ENCODE results near the gene TSPAN9. TPM values are rescaled to one million over a fixed set of nuclear protein-coding genes. Genes with fewer than 3 reads are reported as not detected.

The TSPAN9 gene
- total RNA-seq, 1 donor from 2014 or later, result 31.7 TPM

DNA sequence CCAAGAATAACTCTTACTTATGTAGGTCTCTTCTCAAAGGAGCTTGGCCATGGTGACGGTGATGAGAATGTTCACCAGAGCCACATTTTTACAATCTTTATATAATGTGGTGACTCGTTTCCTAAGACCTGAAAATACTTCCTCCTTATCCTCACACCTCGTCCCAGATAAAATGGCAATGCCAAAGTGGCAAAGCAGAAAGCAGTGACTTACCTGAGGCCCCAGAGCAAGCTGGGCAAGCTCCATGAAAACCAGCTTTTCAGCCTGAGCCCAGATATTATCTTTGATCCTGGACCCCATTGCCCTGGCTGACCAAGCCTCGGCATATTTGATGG lies 240.3 kb downstream of the TSPAN9 start:
- Mint-ChIP-seq H3K27ac (no peak overlapping the region), H3K4me3 (no peak overlapping the region), H3K9me3 (no peaks in the 10 kb centered on the region), H3K27me3 (peaks cover 49% of the 10 kb centered on the region), H3K36me3 (no peaks in the 10 kb centered on the region), H3K4me1 (ENCODE audit: unreplicated experiment) (peaks cover 11% of the 10 kb centered on the region)
- TF ChIP-seq CTCF (conservative IDR thresholded peaks at IDR 0.05), result no peak
- no peak for DNase-seq (ENCODE audit: extremely low spot score, unreplicated experiment)

- Mint-ChIP-seq H3K27ac (no peak overlapping the region), H3K4me3 (no peak overlapping the region), H3K27me3 (peaks cover 53% of the 10 kb centered on the region), H3K36me3 (no peaks in the 10 kb centered on the region), H3K9me3 (no peaks in the 10 kb centered on the region), H3K4me1 (ENCODE audit: unreplicated experiment) (peaks cover 11% of the 10 kb centered on the region)
- no peak for DNase-seq (ENCODE audit: extremely low spot score, unreplicated experiment)
- no peak for TF ChIP-seq CTCF (conservative IDR thresholded peaks at IDR 0.05)
These were observed 240.8 kb downstream of the TSPAN9 start for GRCh38 chr12:3317841-3318501.

DNA sequence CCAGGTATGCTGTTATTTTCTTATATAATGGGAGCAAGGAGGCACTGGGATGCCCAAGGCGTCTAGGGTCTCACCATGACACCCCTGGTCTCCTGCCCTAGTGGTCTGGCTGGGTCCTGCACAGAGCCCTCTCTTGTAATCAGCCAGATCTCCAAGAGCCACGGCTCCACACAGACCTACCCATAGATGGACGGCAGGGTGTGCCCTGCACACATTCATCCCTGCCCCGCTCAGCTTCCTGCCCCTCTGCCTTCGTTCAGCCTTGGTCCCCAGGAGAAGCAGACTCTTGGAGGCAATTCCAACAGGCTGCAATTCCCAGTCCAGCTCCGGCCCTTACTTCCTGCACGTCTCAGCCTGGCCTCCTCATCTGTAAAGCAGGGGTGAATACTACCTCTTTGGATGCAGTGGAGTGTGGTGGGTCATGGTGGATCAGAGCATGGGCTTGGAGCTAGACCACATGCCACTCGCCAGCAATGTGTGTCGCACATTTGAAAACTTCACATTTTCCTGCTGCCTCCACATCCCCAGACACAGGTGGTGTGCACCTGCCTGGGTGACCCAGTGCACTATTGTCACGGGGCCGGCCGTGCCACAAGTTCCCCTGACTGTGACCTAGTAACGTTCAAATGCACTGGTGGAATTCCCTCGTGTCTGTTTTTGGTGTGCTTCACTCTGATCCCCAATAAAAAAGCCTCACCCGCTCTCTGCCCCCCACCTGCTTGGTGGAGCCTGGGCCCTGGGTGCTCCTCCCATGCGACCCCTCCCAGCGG lies 242.7 kb downstream of the TSPAN9 start:
- H3K36me3 Mint-ChIP-seq, result no peaks in the 10 kb centered on the region
- no peak for DNase-seq (ENCODE audit: extremely low spot score, unreplicated experiment)
- H3K27me3 Mint-ChIP-seq, result peaks cover 42% of the 10 kb centered on the region
- no peaks in the 10 kb centered on the region for H3K9me3 Mint-ChIP-seq
- H3K27ac Mint-ChIP-seq, result no peak overlapping the region
- no peak overlapping the region for H3K4me3 Mint-ChIP-seq
- H3K4me1 Mint-ChIP-seq (ENCODE audit: unreplicated experiment), result peaks cover 10% of the 10 kb centered on the region
- peak; percentile 47 for TF ChIP-seq CTCF (conservative IDR thresholded peaks at IDR 0.05)

DNA sequence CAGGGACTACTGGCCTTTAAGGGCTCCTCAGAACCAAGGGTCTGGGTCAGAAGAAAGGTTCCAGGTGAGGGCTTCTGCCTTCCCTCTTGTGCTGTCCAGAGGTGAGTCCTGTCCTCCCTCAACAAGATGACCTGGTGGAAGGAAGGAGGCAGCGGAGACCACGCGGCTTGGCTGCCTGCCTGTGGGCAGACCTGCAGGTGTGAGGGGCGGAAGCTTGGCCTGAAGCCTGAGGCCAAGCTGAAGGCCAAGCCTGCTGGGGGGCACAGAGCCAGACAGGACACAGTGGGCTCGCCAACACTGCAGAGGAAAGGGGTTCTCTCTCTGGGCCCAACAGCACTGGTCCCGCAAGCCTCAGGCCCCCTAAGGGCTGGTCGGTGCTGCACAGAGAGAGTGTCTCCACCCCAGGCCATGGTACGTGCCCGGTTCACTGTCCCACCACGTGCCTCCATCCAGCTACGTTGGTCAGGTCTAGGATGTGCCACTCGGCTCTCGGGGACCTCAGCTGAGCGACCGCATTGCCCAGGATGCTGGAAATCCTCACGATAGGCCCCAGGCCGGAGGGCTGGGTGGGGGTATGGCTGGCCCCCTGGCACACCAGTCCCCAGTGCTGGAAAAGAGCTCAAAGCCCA lies 243.8 kb downstream of the TSPAN9 start:
- TF ChIP-seq CTCF (conservative IDR thresholded peaks at IDR 0.05), result no peak
- Mint-ChIP-seq H3K9me3 (no peaks in the 10 kb centered on the region), H3K4me3 (no peak overlapping the region), H3K36me3 (no peaks in the 10 kb centered on the region), H3K27me3 (peaks cover 33% of the 10 kb centered on the region), H3K27ac (no peak overlapping the region), H3K4me1 (ENCODE audit: unreplicated experiment) (no peaks in the 10 kb centered on the region)
- DNase-seq (ENCODE audit: extremely low spot score, unreplicated experiment), result no peak

DNA sequence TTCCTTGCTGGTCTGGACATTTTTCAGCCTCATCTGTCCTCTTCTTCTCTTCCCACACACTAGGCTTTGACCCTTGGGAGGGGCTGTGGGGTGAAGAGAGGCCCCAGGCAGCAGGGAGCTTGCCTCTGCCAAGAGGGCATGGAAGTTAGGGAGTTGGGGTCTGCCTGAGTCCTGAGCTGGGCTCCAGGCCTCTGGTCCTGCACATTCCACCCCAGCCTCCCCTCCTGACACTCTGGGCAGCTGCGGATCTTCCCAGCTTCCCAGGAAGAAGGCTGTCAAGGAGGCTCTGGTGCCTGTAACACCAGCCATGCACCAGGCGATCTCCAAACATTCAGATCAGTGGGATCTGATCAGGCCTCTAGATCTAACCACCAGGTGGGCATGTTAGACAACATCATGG lies 244.7 kb downstream of the TSPAN9 start:
- no peak for DNase-seq (ENCODE audit: extremely low spot score, unreplicated experiment)
- no peak overlapping the region for H3K4me3 Mint-ChIP-seq
- H3K36me3 Mint-ChIP-seq, result no peaks in the 10 kb centered on the region
- peaks cover 38% of the 10 kb centered on the region for H3K27me3 Mint-ChIP-seq
- H3K27ac Mint-ChIP-seq, result no peak overlapping the region
- TF ChIP-seq CTCF (conservative IDR thresholded peaks at IDR 0.05), result no peak
- no peaks in the 10 kb centered on the region for H3K9me3 Mint-ChIP-seq
- H3K4me1 Mint-ChIP-seq (ENCODE audit: unreplicated experiment), result no peaks in the 10 kb centered on the region

All from type B pancreatic cell (in vitro differentiated cells).